ENCODE measurements around the gene SKI.

DNA sequence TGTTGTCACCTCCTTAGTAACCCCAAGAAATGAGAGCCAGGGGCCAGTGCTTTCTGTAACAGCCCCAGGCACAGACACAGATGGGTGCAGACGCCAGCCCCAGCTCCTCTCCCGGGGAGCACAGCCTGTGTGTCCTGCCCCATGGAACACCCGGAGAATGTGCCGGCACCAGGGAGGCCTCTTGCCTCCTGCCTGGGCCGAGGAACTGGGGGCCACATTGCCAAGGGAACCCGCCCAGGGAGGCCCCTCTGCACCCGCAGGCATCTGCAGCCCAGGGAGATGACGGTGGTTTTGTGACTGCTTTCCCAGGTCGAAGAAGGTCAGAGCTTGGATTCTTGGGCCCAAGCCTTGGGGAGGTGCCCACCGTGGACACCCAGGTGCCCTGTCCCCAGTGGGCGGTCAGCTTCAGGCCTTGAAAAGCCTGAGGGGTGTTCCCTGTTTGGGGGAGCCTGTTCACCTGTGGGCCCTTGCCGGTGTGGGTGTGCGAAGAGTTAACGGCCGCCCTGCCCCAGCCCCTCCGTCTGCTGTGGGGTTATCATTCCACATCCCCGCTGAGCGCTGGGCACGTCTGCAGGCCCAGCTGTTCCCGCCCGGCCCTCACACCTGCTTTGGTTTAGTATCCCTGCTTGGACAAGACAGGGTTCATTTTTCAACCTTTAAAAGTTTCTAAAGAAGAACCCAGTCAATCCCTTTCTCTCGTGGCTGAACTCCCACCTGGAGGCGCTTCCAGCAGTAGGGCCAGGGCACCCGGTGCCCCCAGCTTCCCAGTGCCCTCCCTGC, 100.7 kb downstream of the SKI start:
- TF ChIP-seq, protein P1, sequence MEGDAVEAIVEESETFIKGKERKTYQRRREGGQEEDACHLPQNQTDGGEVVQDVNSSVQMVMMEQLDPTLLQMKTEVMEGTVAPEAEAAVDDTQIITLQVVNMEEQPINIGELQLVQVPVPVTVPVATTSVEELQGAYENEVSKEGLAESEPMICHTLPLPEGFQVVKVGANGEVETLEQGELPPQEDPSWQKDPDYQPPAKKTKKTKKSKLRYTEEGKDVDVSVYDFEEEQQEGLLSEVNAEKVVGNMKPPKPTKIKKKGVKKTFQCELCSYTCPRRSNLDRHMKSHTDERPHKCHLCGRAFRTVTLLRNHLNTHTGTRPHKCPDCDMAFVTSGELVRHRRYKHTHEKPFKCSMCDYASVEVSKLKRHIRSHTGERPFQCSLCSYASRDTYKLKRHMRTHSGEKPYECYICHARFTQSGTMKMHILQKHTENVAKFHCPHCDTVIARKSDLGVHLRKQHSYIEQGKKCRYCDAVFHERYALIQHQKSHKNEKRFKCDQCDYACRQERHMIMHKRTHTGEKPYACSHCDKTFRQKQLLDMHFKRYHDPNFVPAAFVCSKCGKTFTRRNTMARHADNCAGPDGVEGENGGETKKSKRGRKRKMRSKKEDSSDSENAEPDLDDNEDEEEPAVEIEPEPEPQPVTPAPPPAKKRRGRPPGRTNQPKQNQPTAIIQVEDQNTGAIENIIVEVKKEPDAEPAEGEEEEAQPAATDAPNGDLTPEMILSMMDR (IDR thresholded peaks at IDR 0.05; ENCODE audit: low read length): no peak
- no peak for TF ChIP-seq EZH2 (IDR thresholded peaks at IDR 0.05; ENCODE audit: borderline replicate concordance, low read length)

All from OCI-LY1 (cell line).